Fibroblast of pulmonary artery (primary cell): ENCODE results near the gene MPHOSPH6.
"Not testable (repeated sequence)": the region's sequence is repeated elsewhere in the genome, so short reads cannot be mapped to it uniquely, and the experiment has no call there.

Experiments
- DNase-seq: peaks from one replicate; pipeline ENCODE4 v3.0.0-alpha.2; 2010; ENCODE audit warnings: low read depth
- H3K4me3 ChIP-seq: replicated peaks from 2 replicates; pipeline ENCODE4 v1.5.1; 2011; ENCODE audit warnings: low read depth, mild to moderate bottlenecking, control low read depth, low read length, moderate library complexity
- TF ChIP-seq, protein P1 (sequence below): IDR thresholded peaks from 2 replicates; pipeline ENCODE4 v1.5.1; 2011; ENCODE audit warnings: mild to moderate bottlenecking, control low read depth, low read length, inconsistent platforms; ENCODE audit errors: missing control alignments

MPHOSPH6 gene

GRCh38 chr16:82169861-82170845, at the start of gene MPHOSPH6:
TSS of gene MPHOSPH6 (minus strand) at chr16:82170224. CDS start at chr16:82170175, 49 bp downstream.
- peak; percentile 93 for DNase-seq
- peak within 1 kb of the TSS; percentile 83 for H3K4me3 ChIP-seq
- TF ChIP-seq, protein P1, sequence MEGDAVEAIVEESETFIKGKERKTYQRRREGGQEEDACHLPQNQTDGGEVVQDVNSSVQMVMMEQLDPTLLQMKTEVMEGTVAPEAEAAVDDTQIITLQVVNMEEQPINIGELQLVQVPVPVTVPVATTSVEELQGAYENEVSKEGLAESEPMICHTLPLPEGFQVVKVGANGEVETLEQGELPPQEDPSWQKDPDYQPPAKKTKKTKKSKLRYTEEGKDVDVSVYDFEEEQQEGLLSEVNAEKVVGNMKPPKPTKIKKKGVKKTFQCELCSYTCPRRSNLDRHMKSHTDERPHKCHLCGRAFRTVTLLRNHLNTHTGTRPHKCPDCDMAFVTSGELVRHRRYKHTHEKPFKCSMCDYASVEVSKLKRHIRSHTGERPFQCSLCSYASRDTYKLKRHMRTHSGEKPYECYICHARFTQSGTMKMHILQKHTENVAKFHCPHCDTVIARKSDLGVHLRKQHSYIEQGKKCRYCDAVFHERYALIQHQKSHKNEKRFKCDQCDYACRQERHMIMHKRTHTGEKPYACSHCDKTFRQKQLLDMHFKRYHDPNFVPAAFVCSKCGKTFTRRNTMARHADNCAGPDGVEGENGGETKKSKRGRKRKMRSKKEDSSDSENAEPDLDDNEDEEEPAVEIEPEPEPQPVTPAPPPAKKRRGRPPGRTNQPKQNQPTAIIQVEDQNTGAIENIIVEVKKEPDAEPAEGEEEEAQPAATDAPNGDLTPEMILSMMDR, result no peak

DNA sequence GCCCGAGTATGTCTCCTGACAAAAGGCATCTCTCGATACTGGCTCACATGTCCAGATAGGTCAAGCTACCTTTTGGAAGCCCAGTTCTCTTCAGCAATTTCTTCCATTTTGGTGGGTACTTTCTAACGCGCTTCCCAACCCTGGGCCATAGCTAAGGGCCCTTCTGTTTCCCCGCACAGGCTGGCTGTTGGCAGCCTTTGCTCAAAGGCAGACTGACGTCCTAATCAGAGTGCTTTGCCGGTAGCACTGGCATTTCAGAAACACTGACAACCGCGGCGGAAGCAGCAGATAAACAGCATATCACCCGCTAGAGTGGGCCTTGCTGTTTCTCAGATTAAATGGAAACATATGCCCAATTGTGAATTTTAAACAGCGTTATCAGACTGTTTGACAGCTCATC, 49.3 kb upstream of the MPHOSPH6 start:
- TF ChIP-seq, protein P1, result no peak
- no peak for DNase-seq
- no peak overlapping the region for H3K4me3 ChIP-seq

DNA sequence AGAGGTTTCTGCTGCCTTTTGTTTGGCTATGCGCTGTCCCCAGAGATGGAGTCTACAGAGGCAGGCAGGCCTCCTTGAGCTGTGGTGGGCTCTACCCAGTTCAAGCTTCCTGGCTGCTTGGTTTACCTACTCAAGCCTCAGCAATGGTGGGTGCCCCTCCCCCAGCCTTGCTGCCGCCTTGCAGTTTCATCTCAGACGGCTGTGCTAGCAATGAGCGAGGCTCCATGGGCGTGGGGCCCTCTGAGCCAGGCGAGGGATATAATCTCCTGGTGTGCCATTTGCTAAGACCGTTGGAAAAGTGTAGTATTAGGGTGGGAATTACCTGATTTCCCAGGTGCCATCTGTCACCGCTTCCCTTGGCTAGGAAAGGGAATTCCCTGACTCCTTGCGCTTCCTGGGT, 39.3 kb upstream of the MPHOSPH6 start:
- not testable (repeated sequence) for H3K4me3 ChIP-seq, DNase-seq

- no peak overlapping the region for H3K4me3 ChIP-seq
These were observed 33.2 kb upstream of the MPHOSPH6 start for GRCh38 chr16:82203198-82203597.

GRCh38 chr16:82201926-82202325, 31.9 kb upstream of the MPHOSPH6 start:
- no peak for DNase-seq
- no peak overlapping the region for H3K4me3 ChIP-seq
- TF ChIP-seq, protein P1, result no peak

More at GRCh38 chr16:82203198-82203597, 33.2 kb upstream of the MPHOSPH6 start:
- TF ChIP-seq, protein P1, result no peak
- DNase-seq, result no peak

GRCh38 chr16:82201351-82201750, 31.3 kb upstream of the MPHOSPH6 start:
- TF ChIP-seq, protein P1, result no peak
- no peak overlapping the region for H3K4me3 ChIP-seq
- DNase-seq, result no peak

GRCh38 chr16:82199209-82199608, 29.2 kb upstream of the MPHOSPH6 start:
- TF ChIP-seq, protein P1, result no peak
- peak; percentile 35 for DNase-seq
- H3K4me3 ChIP-seq, result no peak overlapping the region
